Stromal cell of bone marrow (primary cell): ENCODE results near the gene MAML3.

Source experiments
- DNase-seq: peaks from one replicate; pipeline ENCODE4 v3.0.0-alpha.2; 2012; ENCODE audit warnings: low read depth

Gene MAML3

GRCh38 chr4:140046016-140046415, 108.0 kb downstream of the MAML3 start:
- no peak for DNase-seq

- peak; percentile 25 for DNase-seq
Observed at GRCh38 chr4:140044337-140044902, 109.6 kb downstream of the MAML3 start.

GRCh38 chr4:140042634-140043033, 111.3 kb downstream of the MAML3 start:
- no peak for DNase-seq

GRCh38 chr4:140038031-140038533, 115.9 kb downstream of the MAML3 start:
- DNase-seq, result no peak

GRCh38 chr4:140037353-140038030, 116.5 kb downstream of the MAML3 start:
- peak; percentile 79 for DNase-seq

- no peak for DNase-seq
Observed at GRCh38 chr4:140031706-140032105, 122.3 kb downstream of the MAML3 start.

- no peak for DNase-seq
Observed at GRCh38 chr4:140031061-140031460, 122.9 kb downstream of the MAML3 start.

- no peak for DNase-seq
Observed at GRCh38 chr4:140028676-140029517, 125.1 kb downstream of the MAML3 start.

GRCh38 chr4:140028101-140028500, 125.9 kb downstream of the MAML3 start:
- DNase-seq, result no peak

- no peak for DNase-seq
Observed at GRCh38 chr4:140027101-140027500, 126.9 kb downstream of the MAML3 start.

- no peak for DNase-seq
Observed at GRCh38 chr4:140025470-140025869, 128.5 kb downstream of the MAML3 start.

GRCh38 chr4:140020457-140021361, 133.3 kb downstream of the MAML3 start:
- DNase-seq, result no peak

GRCh38 chr4:140019619-140020347, 134.2 kb downstream of the MAML3 start:
- DNase-seq, result no peak

- no peak for DNase-seq
Observed at GRCh38 chr4:140018931-140019618, 134.9 kb downstream of the MAML3 start.

- no peak for DNase-seq
Observed at GRCh38 chr4:140014284-140014683, 139.7 kb downstream of the MAML3 start.

- DNase-seq, result peak; percentile 64
Observed at GRCh38 chr4:140012688-140013486, 141.1 kb downstream of the MAML3 start.

- no peak for DNase-seq
Observed at GRCh38 chr4:140005699-140006098, 148.3 kb downstream of the MAML3 start.

GRCh38 chr4:140004922-140005627, 148.9 kb downstream of the MAML3 start:
- no peak for DNase-seq

- DNase-seq, result peak; percentile 17
Observed at GRCh38 chr4:140004549-140004895, 149.5 kb downstream of the MAML3 start.
